HepG2 (cell line): ENCODE results near the gene DCAF8. TPM values are rescaled to one million over a fixed set of nuclear protein-coding genes. Genes with fewer than 3 reads are reported as not detected.

ENCODE experiments used
- ATAC-seq: fragments of 200-7000 bp; cut with Tn5 transposase; 3 replicates; pipeline ENCODE4 v1.9.1; 2020; ENCODE audit warnings: mild to moderate bottlenecking, moderate library complexity
- BruUV-seq: library from RNA; stranded (reverse); fragments of 400-500 nt; replicated peaks from 2 replicates; lab custom pipeline; 2021; lab: Mats Ljungman, UMichigan
- CTCF ChIA-PET: fragments of 300-600 bp; formaldehyde crosslinking; extraction: SDS; loops from one replicate; lab custom pipeline; 2021; ENCODE audit warnings: low total read pairs, inconsistent platforms, low intra/inter-chr PET ratio; lab: Yijun Ruan, JAX
- POLR2A ChIA-PET: fragments of 350-600 bp; sonication (Branson Sonifier 250); formaldehyde crosslinking; loops from one replicate; lab custom pipeline; 2020; ENCODE audit warnings: antibody characterized with exemption, inconsistent platforms; lab: Yijun Ruan, JAX
- DNase-seq: peaks from one replicate; pipeline ENCODE4 v3.0.0-alpha.2; 2015; ENCODE audit warnings: low spot score
- FAIRE-seq: peaks from 3 replicates; lab custom pipeline; 2011; peaks lifted over from hg19 to GRCh38; lab: Jason Lieb, UNC
- H2AFZ ChIP-seq: one replicate; pipeline ENCODE4 v1.6.1; 2011; ENCODE audit warnings: low read length, inconsistent platforms
- H3K27ac ChIP-seq: fragments of 300-600 bp; 3 replicates; pipeline ENCODE4 v1.8.0; 2011; ENCODE audit warnings: mixed run types, mild to moderate bottlenecking, mixed read lengths, low read length, inconsistent platforms; ENCODE audit not compliant: insufficient read depth; ENCODE audit errors: extremely low read length
- H3K27me3 ChIP-seq, 2 experiments: fragments of 200-600 bp in 1 of 2; 2 replicates in 1 of 2; 3 replicates in 1 of 2; pipeline versions ENCODE4 v1.6.0 to v1.8.0; 2011; ENCODE audit warnings: low read length in 2 of 2, mild to moderate bottlenecking in 2 of 2, moderate library complexity in 2 of 2, inconsistent platforms in 1 of 2; ENCODE audit not compliant: insufficient read depth in 2 of 2, control insufficient read depth in 1 of 2
- H3K36me3 ChIP-seq, 2 experiments: fragments of 200-600 bp in 1 of 2; replicated peaks in 1 of 2; 2 replicates in 1 of 2; 3 replicates in 1 of 2; pipeline versions ENCODE4 v1.5.1 to v1.8.0; 2011; ENCODE audit warnings: low read length in 2 of 2, inconsistent platforms in 1 of 2; ENCODE audit not compliant: insufficient read depth in 2 of 2, control insufficient read depth in 1 of 2
- H3K4me1 ChIP-seq: 2 replicates; pipeline ENCODE4 v1.5.1; 2012; ENCODE audit warnings: low read length, inconsistent platforms; ENCODE audit not compliant: insufficient read depth
- H3K4me2 ChIP-seq: 2 replicates; pipeline ENCODE4 v1.6.0; 2011; ENCODE audit warnings: low read depth, low read length, inconsistent platforms
- H3K4me3 ChIP-seq, 3 experiments: fragments of 200-600 bp in 1 of 3; sonication (generic), shearing (Covaris generic) in 1 of 3; replicated peaks in 1 of 3; 2 replicates each; pipeline ENCODE4 v1.5.1; 2011 to 2016; ENCODE audit warnings: low read length in 3 of 3, inconsistent platforms in 2 of 3, low read depth in 2 of 3, mild to moderate bottlenecking in 2 of 3, control low read depth in 1 of 3, mixed read lengths in 1 of 3; ENCODE audit not compliant: insufficient read depth in 1 of 3
- H3K79me2 ChIP-seq: one replicate; pipeline ENCODE4 v1.6.1; 2011; ENCODE audit warnings: low read length, inconsistent platforms; ENCODE audit not compliant: insufficient read depth
- H3K9ac ChIP-seq: 2 replicates; pipeline ENCODE4 v1.6.0; 2011; ENCODE audit warnings: mild to moderate bottlenecking, low read depth, low read length, inconsistent platforms; ENCODE audit not compliant: insufficient read depth
- H3K9me3 ChIP-seq: 2 replicates; pipeline ENCODE4 v1.5.1; 2012; ENCODE audit warnings: mild to moderate bottlenecking, low read length
- H4K20me1 ChIP-seq: 2 replicates; pipeline ENCODE4 v1.6.0; 2011; ENCODE audit warnings: inconsistent platforms, mild to moderate bottlenecking, low read length, moderate library complexity; ENCODE audit not compliant: insufficient read depth
- CCDC6 ChIP-seq: sonication (generic); formaldehyde crosslinking; IDR thresholded peaks from 2 replicates; pipeline ENCODE4 v1.8.1; 2022; ENCODE audit warnings: mild to moderate bottlenecking, missing genetic modification reagents, moderate library complexity
- CREBL2 ChIP-seq: sonication (generic); formaldehyde crosslinking; IDR thresholded peaks from 2 replicates; pipeline ENCODE4 v1.8.1; 2023; ENCODE audit warnings: missing genetic modification reagents, mild to moderate bottlenecking, borderline replicate concordance
- DPF2 ChIP-seq: sonication (generic); formaldehyde crosslinking; IDR thresholded peaks from 2 replicates; pipeline ENCODE4 v1.4.0; 2020; ENCODE audit warnings: mild to moderate bottlenecking, low read depth, missing genetic modification reagents, borderline replicate concordance
- EED ChIP-seq: sonication (generic); formaldehyde crosslinking; IDR thresholded peaks from 2 replicates; pipeline ENCODE4 v1.5.0; 2020; ENCODE audit warnings: mild to moderate bottlenecking, missing genetic modification reagents
- NPAS2 ChIP-seq: sonication (generic); formaldehyde crosslinking; IDR thresholded peaks from 2 replicates; pipeline ENCODE4 v1.8.0; 2022; ENCODE audit warnings: mild to moderate bottlenecking, missing genetic modification reagents, borderline replicate concordance
- ZBTB49 ChIP-seq: sonication (generic); formaldehyde crosslinking; IDR thresholded peaks from 2 replicates; pipeline ENCODE4 v1.4.0; 2020; ENCODE audit warnings: missing genetic modification reagents, borderline replicate concordance
- ZNF274 ChIP-seq: sonication (generic); formaldehyde crosslinking; IDR thresholded peaks from 2 replicates; pipeline ENCODE4 v1.5.1; 2020; ENCODE audit warnings: mild to moderate bottlenecking, missing genetic modification reagents
- ZNF430 ChIP-seq: sonication (generic); formaldehyde crosslinking; IDR thresholded peaks from 2 replicates; pipeline ENCODE4 v1.9.0; 2021; ENCODE audit warnings: mild to moderate bottlenecking, missing genetic modification reagents
- ZNF547 ChIP-seq: sonication (generic); formaldehyde crosslinking; IDR thresholded peaks from 2 replicates; pipeline ENCODE4 v1.5.1; 2020; ENCODE audit warnings: mild to moderate bottlenecking, missing genetic modification reagents
- ZNF678 ChIP-seq: sonication (generic); formaldehyde crosslinking; IDR thresholded peaks from 2 replicates; pipeline ENCODE4 v1.4.0; 2020; ENCODE audit warnings: mild to moderate bottlenecking, missing genetic modification reagents
- ZNF788 ChIP-seq: sonication (generic); formaldehyde crosslinking; IDR thresholded peaks from 2 replicates; pipeline ENCODE4 v1.5.0; 2020; ENCODE audit warnings: mild to moderate bottlenecking, missing genetic modification reagents, borderline replicate concordance
- ZSCAN20 ChIP-seq: sonication (generic); formaldehyde crosslinking; IDR thresholded peaks from 2 replicates; pipeline ENCODE4 v1.4.0; 2020; ENCODE audit warnings: missing genetic modification reagents, mild to moderate bottlenecking, borderline replicate concordance
- whole genome bisulfite sequencing: methylation state at CpG from one replicate; pipeline ENCODE4 v1.1.6; 2017; ENCODE audit warnings: low lambda C conversion rate; 5-methylcytosine and 5-hydroxymethylcytosine counted together
- in situ Hi-C: cut with HindIII; loops from 2 replicates; pipeline ENCODE4 v1.10.0; 2017; ENCODE audit warnings: low pct_unique_long_range_greater_than_20kb; ENCODE audit not compliant: extremely low pct_ligation_motif_present
- intact Hi-C: fragments of 100-400 bp; cut with micrococcal nuclease; formaldehyde crosslinking; loops from one replicate; pipeline ENCODE4 v1.10.0; 2022; ENCODE audit not compliant: unreplicated experiment
- polyA plus RNA-seq, 8 experiments: library from polyadenylated mRNA; depleted of rRNA in 3 of 8; stranded (reverse) in 7 of 8; unstranded in 1 of 8; fragments of >200 nt; fragmentation: Illumina TruSeq in 4 of 8; extraction: Trizol in 4 of 8; gene quantifications; 2 replicates each; pipeline versions ENCODE4 v1.2.1 to v1.2.3, GENCODE V29; 2011 to 2016; ENCODE audit warnings: low read depth in 4 of 8, missing spikeins in 1 of 8, mixed read lengths in 1 of 8; ENCODE audit not compliant: insufficient read depth in 1 of 8
- total RNA-seq, 5 experiments: library from RNA; depleted of rRNA; stranded (reverse); fragments of >200 nt; fragmentation: Illumina TruSeq; extraction: Trizol; gene quantifications; 2 replicates each; pipeline ENCODE4 v1.2.3, GENCODE V29; 2016; ENCODE audit warnings: low read depth in 1 of 5

The DCAF8 gene
- total and polyA plus RNA-seq, 2 of the 13 experiments (the other 11 are each of a cell fraction or from before 2014, with no cell fraction given): 73.4 to 79.8 TPM

- H3K27ac ChIP-seq: no peak overlapping the region
- 96% methylated on average over 1 of the region's 1 CpG for WGBS
- peaks cover 36% of the 10 kb centered on the region for H3K79me2 ChIP-seq
- no peak for DNase-seq
- no peak overlapping the region for H3K9ac ChIP-seq
- no TSS peak for BruUV-seq
- no peaks in the 10 kb centered on the region for H3K27me3 ChIP-seq
- intact Hi-C loops (no loop called here), in situ Hi-C loops (no loop called here)
- TF ChIP-seq ZNF678 (CRISPR knock-in tag): no peak
- TF ChIP-seq ZNF788 (CRISPR knock-in tag): no peak
- TF ChIP-seq NPAS2 (CRISPR knock-in tag): no peak
- TF ChIP-seq DPF2 (CRISPR knock-in tag): no peak
- TF ChIP-seq EED (CRISPR knock-in tag): no peak
- TF ChIP-seq ZNF547 (CRISPR knock-in tag): no peak
- no peak for TF ChIP-seq CREBL2 (CRISPR knock-in tag)
- no peak for TF ChIP-seq ZBTB49 (CRISPR knock-in tag)
- TF ChIP-seq ZNF274 (CRISPR knock-in tag): no peak
- TF ChIP-seq ZNF430 (CRISPR knock-in tag): no peak
- TF ChIP-seq ZSCAN20 (CRISPR knock-in tag): no peak
- no peak for TF ChIP-seq CCDC6 (CRISPR knock-in tag)
- peaks cover 2 to 22% of the 10 kb centered on the region in 2 experiments; a peak in 3 of 5 replicates for H3K36me3 ChIP-seq
- H3K9me3 ChIP-seq: no peaks in the 10 kb centered on the region
- H3K4me2 ChIP-seq: no peak overlapping the region
- H4K20me1 ChIP-seq: peaks cover 8% of the 10 kb centered on the region; the same call in 1 of the 2 replicates
- H3K4me1 ChIP-seq: peaks cover 17% of the 10 kb centered on the region
- FAIRE-seq: no peak
- ChIA-PET CTCF (no interaction called here), POLR2A (no interaction called here)
- no peak overlapping the region for H2AFZ ChIP-seq
- no peak overlapping the region for H3K4me3 ChIP-seq
- ATAC-seq: no peak
Measured at GRCh38 chr1:160247053-160247452, 15.3 kb downstream of the DCAF8 start.
